Measurements from ENCODE around the gene CBR4. TPM values are rescaled to one million over a fixed set of nuclear protein-coding genes. Genes with fewer than 3 reads are reported as not detected.

CBR4 gene
- total and polyA plus RNA-seq, 2 experiments from 2014 or later: 9.9 to 14.7 TPM

DNA sequence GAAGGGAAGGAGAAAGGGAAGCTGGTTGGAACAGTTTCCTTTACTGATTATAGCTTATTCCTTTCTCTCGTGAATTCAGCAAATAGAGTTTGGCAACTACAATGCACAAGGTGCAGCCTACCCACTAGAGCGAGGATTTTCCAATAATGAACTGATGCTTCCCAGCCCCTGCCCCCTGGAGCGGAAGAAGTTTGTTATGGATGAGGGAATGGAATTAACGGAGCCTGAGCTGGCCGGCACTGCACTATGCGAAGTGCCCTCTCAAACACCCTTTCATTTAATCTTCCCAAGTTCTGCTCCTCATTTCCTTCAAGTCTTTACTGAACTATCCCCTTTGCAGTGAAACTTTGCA is 42.5 kb upstream of the CBR4 start:
- no peaks in the 10 kb centered on the region for H3K27me3 ChIP-seq (replicated peaks; ENCODE audit: insufficient read depth)
- no peak for TF ChIP-seq EZH2 (IDR thresholded peaks at IDR 0.05; ENCODE audit: insufficient read depth, poor library complexity, severe bottlenecking)
- no peaks in the 10 kb centered on the region for H3F3A ChIP-seq (ENCODE audit: insufficient read depth)
- H3K36me3 ChIP-seq (ENCODE audit: low read depth): no peaks in the 10 kb centered on the region
- H3K4me2 ChIP-seq (ENCODE audit: unreplicated experiment): no peak overlapping the region
- no peaks in the 10 kb centered on the region for H3K9me3 ChIP-seq (ENCODE audit: low read depth)
- H3K4me3 ChIP-seq: no peak overlapping the region
- no peaks in the 10 kb centered on the region for H3K9me2 ChIP-seq (ENCODE audit: insufficient read depth)
- no peak overlapping the region for H3K9ac ChIP-seq
- in situ Hi-C loops (cut with MboI): no loop called here
- no peaks in the 10 kb centered on the region for H4K20me1 ChIP-seq (ENCODE audit: insufficient read depth)
- H3K4me1 ChIP-seq (ENCODE audit: insufficient read depth): no peaks in the 10 kb centered on the region
- DNase-seq: no peak
- no peak overlapping the region for H3K27ac ChIP-seq
- no peaks in the 10 kb centered on the region for H3K79me2 ChIP-seq (ENCODE audit: insufficient read depth)
- WGBS, 2 experiments (ENCODE audit: low coverage in 1 of 2, low lambda C conversion rate in 2 of 2, missing lambda C conversion rate in 2 of 2): 85 to 87% methylated on average over 6 of the region's 6 CpGs
- H2AFZ ChIP-seq: no peak overlapping the region

DNA sequence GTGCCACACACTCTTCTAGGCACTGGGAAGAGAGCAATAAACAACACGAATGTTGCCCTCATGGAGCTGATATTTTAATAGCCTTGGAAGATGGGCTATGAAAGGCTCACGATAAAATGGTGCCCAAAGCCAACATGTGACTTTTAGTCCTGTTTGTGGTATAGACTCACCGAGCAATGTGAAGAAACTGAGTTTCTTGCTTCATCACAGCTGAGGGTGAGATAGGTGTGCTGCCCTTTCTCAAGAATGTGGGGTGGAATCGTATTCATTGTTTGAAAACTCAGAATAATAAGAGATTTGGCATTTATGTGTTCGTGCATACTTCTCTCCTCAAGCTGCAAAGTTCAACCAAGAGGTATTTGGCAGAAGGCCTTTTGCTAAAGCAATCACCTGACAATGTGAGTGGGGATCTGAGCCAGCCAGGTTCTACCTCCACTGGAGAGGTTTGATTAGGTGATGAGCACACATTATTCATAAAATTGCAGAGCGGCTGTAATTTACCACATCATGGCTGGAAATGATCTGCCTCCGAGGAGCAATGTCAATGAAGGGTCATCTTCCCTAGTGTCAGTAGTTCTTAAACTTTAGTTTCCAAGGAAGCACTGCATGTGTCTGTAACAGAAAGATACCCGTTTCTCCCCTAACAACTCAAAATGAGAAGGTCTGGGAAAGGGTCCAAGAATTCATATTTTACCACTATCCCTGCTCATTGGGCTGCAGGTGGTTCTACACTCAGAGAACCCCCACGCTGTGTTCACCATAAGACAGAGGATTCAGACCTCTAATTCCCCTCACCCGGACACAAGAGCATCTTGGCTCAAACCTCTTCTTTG is 41.9 kb upstream of the CBR4 start:
- no peaks in the 10 kb centered on the region for H4K20me1 ChIP-seq (ENCODE audit: insufficient read depth)
- H3K36me3 ChIP-seq (ENCODE audit: low read depth): no peaks in the 10 kb centered on the region
- H3K9ac ChIP-seq: no peak overlapping the region
- no peak overlapping the region for H3K4me3 ChIP-seq
- H3K79me2 ChIP-seq (ENCODE audit: insufficient read depth): no peaks in the 10 kb centered on the region
- DNase-seq: no peak
- no peaks in the 10 kb centered on the region for H3K27me3 ChIP-seq (replicated peaks; ENCODE audit: insufficient read depth)
- no peaks in the 10 kb centered on the region for H3K4me1 ChIP-seq (ENCODE audit: insufficient read depth)
- no peak overlapping the region for H3K4me2 ChIP-seq (ENCODE audit: unreplicated experiment)
- TF ChIP-seq EZH2phosphoT487 (IDR thresholded peaks at IDR 0.05; ENCODE audit: insufficient read depth, low read depth) (no peak), EZH2 (IDR thresholded peaks at IDR 0.05; ENCODE audit: insufficient read depth, poor library complexity, severe bottlenecking) (no peak)
- H3F3A ChIP-seq (ENCODE audit: insufficient read depth): no peaks in the 10 kb centered on the region
- no peak overlapping the region for H3K27ac ChIP-seq
- no peak overlapping the region for H2AFZ ChIP-seq
- no peaks in the 10 kb centered on the region for H3K9me2 ChIP-seq (ENCODE audit: insufficient read depth)
- no peaks in the 10 kb centered on the region for H3K9me3 ChIP-seq (ENCODE audit: low read depth)
- 77 to 79% methylated on average over 10 of the region's 10 CpGs for WGBS, 2 experiments (ENCODE audit: low coverage in 1 of 2, low lambda C conversion rate in 2 of 2, missing lambda C conversion rate in 2 of 2)
- in situ Hi-C loops (cut with MboI): no loop called here

DNA sequence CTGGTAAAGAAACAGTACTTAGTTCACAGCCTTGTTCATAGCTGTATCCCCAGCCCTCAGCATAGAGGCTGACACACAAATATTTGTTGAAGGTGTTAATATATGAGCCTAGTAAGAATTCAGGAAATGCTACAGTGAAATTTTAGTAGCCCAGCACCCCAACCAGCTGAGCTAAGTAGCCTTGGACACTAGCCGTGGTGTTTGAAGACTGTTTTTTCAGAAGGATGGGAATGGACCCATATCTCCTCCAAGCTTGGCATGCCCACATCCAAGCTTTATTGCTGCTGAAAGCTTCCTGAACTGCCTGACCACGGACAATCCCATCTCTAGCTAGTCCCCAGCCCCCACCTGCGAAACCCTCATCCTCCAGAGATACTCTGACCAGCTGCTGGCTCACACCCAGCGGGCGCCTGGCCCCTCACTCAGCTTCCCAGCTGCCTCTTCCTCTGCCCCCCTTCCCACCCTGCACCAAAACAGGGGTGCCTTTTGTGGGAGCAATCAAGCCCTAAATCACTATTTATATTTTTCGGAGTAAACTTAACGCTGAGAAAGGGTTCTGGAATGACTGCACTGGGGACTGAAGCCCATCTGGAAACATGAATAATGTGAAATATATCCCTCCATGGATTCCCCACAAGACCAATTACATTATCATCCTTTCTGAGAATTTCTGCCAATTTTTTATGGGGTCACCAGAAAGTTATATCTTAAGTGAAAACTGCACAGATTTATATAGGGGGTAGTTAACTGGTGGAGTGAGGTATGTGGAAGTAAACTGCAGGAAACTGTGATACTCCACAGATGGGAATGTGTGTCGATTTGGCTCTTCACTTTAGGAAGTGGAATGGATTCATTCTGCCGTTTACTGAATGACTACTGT is 41.1 kb upstream of the CBR4 start:
- 64 to 72% methylated on average over 9 of the region's 9 CpGs for WGBS, 2 experiments (ENCODE audit: low coverage in 1 of 2, low lambda C conversion rate in 2 of 2, missing lambda C conversion rate in 2 of 2)
- in situ Hi-C loops (cut with MboI): no loop called here
- Histone ChIP-seq H3K27me3 (replicated peaks; ENCODE audit: insufficient read depth) (no peaks in the 10 kb centered on the region), H4K20me1 (ENCODE audit: insufficient read depth) (no peaks in the 10 kb centered on the region), H3K9me2 (ENCODE audit: insufficient read depth) (no peaks in the 10 kb centered on the region), H3F3A (ENCODE audit: insufficient read depth) (no peaks in the 10 kb centered on the region), H3K27ac (no peak overlapping the region), H3K36me3 (ENCODE audit: low read depth) (no peaks in the 10 kb centered on the region), H3K4me3 (no peak overlapping the region), H3K4me2 (ENCODE audit: unreplicated experiment) (no peak overlapping the region), H3K9me3 (ENCODE audit: low read depth) (no peaks in the 10 kb centered on the region), H3K4me1 (ENCODE audit: insufficient read depth) (no peaks in the 10 kb centered on the region), H3K79me2 (ENCODE audit: insufficient read depth) (no peaks in the 10 kb centered on the region), H2AFZ (no peak overlapping the region), H3K9ac (no peak overlapping the region)
- no peak for TF ChIP-seq EZH2 (IDR thresholded peaks at IDR 0.05; ENCODE audit: insufficient read depth, poor library complexity, severe bottlenecking)
- no peak for DNase-seq

DNA sequence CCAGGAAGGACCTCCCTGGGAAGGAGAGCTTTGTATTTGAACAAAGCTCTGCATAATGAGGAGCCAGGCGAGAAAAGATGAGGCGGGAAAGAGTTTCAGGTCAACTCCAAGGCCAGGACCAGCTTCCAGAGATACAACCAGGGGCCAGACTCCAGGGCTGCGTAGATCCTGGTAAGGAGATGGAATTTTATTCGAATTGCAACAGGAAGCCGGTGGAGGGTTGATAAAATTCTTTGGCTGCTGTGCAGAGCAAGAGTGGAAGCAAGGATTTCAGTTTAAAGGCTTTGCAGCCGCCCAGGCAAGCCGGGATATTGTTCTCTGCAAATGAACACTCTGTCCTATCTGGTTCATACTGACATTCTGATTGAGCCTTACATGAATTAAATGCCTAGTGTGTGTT is 40.2 kb upstream of the CBR4 start:
- in situ Hi-C loops (cut with MboI): no loop called here
- no peaks in the 10 kb centered on the region for H3K9me3 ChIP-seq (ENCODE audit: low read depth)

More for the DNA sequence above, 40.2 kb upstream of the CBR4 start:
- Histone ChIP-seq H3K4me2 (ENCODE audit: unreplicated experiment) (no peak overlapping the region), H3K36me3 (ENCODE audit: low read depth) (no peaks in the 10 kb centered on the region), H4K20me1 (ENCODE audit: insufficient read depth) (no peaks in the 10 kb centered on the region), H3K4me3 (no peak overlapping the region), H3K9me2 (ENCODE audit: insufficient read depth) (no peaks in the 10 kb centered on the region), H3K27ac (no peak overlapping the region), H2AFZ (no peak overlapping the region), H3K27me3 (replicated peaks; ENCODE audit: insufficient read depth) (no peaks in the 10 kb centered on the region), H3K79me2 (ENCODE audit: insufficient read depth) (no peaks in the 10 kb centered on the region), H3K4me1 (ENCODE audit: insufficient read depth) (no peaks in the 10 kb centered on the region), H3F3A (ENCODE audit: insufficient read depth) (no peaks in the 10 kb centered on the region), H3K9ac (no peak overlapping the region)
- no peak for DNase-seq
- no peak for TF ChIP-seq EZH2 (IDR thresholded peaks at IDR 0.05; ENCODE audit: insufficient read depth, poor library complexity, severe bottlenecking)
- 95 to 97% methylated on average over 7 of the region's 7 CpGs for WGBS, 2 experiments (ENCODE audit: low coverage in 1 of 2, low lambda C conversion rate in 2 of 2, missing lambda C conversion rate in 2 of 2)

All from GM23248 (cell line).